ENCODE measurements around the gene RAB3D.
"Not testable (repeated sequence)": the region's sequence is repeated elsewhere in the genome, so short reads cannot be mapped to it uniquely, and the experiment has no call there.

The RAB3D gene

GRCh38 chr19:11339254-11340098 lies at the start of gene RAB3D:
TSS of gene RAB3D (minus strand) at chr19:11339657. CDS start at chr19:11337399, 2,258 bp downstream.
- peak; percentile 24 to 61 for DNase-seq (ENCODE audit: extremely low read depth in 1 of 2, low read depth in 1 of 2)

- no peak for DNase-seq (ENCODE audit: extremely low read depth in 1 of 2, low read depth in 1 of 2)
These were observed 47.9 kb upstream of the RAB3D start for GRCh38 chr19:11387162-11388034.

- no peak for DNase-seq (ENCODE audit: extremely low read depth in 1 of 2, low read depth in 1 of 2)
These were observed 45.3 kb upstream of the RAB3D start for GRCh38 chr19:11384778-11385129.

GRCh38 chr19:11383706-11384048 lies 44.2 kb upstream of the RAB3D start:
- DNase-seq (ENCODE audit: extremely low read depth in 1 of 2, low read depth in 1 of 2): no peak

GRCh38 chr19:11382898-11383705 lies 43.6 kb upstream of the RAB3D start:
- peak in 1 of 2 donors; percentile 18 for DNase-seq (ENCODE audit: extremely low read depth in 1 of 2, low read depth in 1 of 2)

- DNase-seq (ENCODE audit: extremely low read depth in 1 of 2, low read depth in 1 of 2): peak; percentile 91 to 95
These were observed 41.4 kb upstream of the RAB3D start for GRCh38 chr19:11380653-11381537.

- no peak for DNase-seq (ENCODE audit: extremely low read depth in 1 of 2, low read depth in 1 of 2)
These were observed 40.4 kb upstream of the RAB3D start for GRCh38 chr19:11379857-11380350.

- not testable (repeated sequence) for DNase-seq (ENCODE audit: extremely low read depth in 1 of 2, low read depth in 1 of 2)
These were observed 39.9 kb upstream of the RAB3D start for GRCh38 chr19:11379269-11379845.

- no peak for DNase-seq (ENCODE audit: extremely low read depth in 1 of 2, low read depth in 1 of 2)
These were observed 39.1 kb upstream of the RAB3D start for GRCh38 chr19:11378319-11379189.

- no peak for DNase-seq (ENCODE audit: extremely low read depth in 1 of 2, low read depth in 1 of 2)
These were observed 38.3 kb upstream of the RAB3D start for GRCh38 chr19:11377756-11378155.

GRCh38 chr19:11377237-11377636 lies 37.8 kb upstream of the RAB3D start:
- DNase-seq (ENCODE audit: extremely low read depth in 1 of 2, low read depth in 1 of 2): no peak

GRCh38 chr19:11375143-11375948 lies 35.9 kb upstream of the RAB3D start:
- DNase-seq (ENCODE audit: extremely low read depth in 1 of 2, low read depth in 1 of 2): peak; percentile 20 to 40

- DNase-seq (ENCODE audit: extremely low read depth in 1 of 2, low read depth in 1 of 2): peak; percentile 90 to 94
These were observed 35.1 kb upstream of the RAB3D start, which contains the start of gene SWSAP1 for GRCh38 chr19:11374433-11375142. TSS of gene SWSAP1 (plus strand) at chr19:11374666. CDS start at chr19:11374681, 15 bp downstream.

GRCh38 chr19:11373885-11374432 lies 34.5 kb upstream of the RAB3D start:
- DNase-seq (ENCODE audit: extremely low read depth in 1 of 2, low read depth in 1 of 2): no peak

- DNase-seq (ENCODE audit: extremely low read depth in 1 of 2, low read depth in 1 of 2): no peak
These were observed 33.9 kb upstream of the RAB3D start for GRCh38 chr19:11373166-11373884.

- DNase-seq (ENCODE audit: extremely low read depth in 1 of 2, low read depth in 1 of 2): no peak
These were observed 31.3 kb upstream of the RAB3D start for GRCh38 chr19:11370744-11371143.
